ENCODE results near the gene CLIP1.
"Not testable (repeated sequence)": the region's sequence is repeated elsewhere in the genome, so short reads cannot be mapped to it uniquely, and the experiment has no call there.

CLIP1 gene

DNA sequence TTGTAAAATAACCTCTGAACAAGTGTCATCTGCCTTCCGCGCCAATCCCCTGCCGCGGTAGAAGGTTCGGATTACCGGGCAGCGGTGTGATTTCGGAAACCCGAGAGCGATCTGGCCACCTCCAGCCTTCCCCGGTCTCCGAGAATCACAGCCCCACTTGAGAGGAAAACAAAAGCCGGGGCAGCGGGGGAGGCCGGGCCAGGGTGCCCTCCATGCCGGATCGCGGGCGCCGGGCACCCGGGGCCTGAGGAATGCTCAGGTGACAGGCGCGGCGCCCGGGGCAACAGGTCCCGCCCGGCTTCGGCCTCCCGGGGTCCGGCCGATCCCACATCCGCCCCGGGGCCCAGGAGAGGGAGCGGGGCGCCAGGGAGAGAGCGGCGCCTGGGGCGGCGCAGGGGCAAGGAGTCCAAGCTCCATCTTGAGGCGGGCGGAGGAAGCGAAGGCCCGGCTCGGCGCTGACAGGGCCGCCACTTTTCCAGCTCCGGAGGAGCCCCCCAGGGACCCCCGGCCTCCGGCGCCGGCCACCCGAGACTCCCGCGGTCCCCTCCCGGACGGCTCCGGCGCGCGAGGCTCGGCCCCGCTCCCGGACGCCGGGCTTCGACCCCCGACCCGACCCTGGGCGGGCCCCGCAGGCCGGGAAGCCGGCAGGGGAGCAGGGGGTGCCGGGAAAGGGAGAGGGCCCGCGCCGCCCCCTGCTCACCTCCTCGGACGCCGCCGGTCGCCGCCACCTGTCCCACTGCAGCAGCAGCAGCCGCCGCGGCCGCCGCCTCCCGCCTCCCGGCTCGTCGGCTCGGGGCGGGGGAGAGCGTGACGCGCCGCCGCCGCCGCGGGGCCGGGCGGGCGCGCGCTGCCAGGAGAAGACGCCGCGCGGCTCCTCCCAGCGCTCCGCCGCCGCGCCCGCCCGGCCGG lies at the start of gene CLIP1:
TSS of gene CLIP1 (minus strand) at position 849 of the 909 bp plus-strand sequence. CDS start 42,217 bp downstream, outside the sequence.
- DNase-seq: peak; percentile 39

DNA sequence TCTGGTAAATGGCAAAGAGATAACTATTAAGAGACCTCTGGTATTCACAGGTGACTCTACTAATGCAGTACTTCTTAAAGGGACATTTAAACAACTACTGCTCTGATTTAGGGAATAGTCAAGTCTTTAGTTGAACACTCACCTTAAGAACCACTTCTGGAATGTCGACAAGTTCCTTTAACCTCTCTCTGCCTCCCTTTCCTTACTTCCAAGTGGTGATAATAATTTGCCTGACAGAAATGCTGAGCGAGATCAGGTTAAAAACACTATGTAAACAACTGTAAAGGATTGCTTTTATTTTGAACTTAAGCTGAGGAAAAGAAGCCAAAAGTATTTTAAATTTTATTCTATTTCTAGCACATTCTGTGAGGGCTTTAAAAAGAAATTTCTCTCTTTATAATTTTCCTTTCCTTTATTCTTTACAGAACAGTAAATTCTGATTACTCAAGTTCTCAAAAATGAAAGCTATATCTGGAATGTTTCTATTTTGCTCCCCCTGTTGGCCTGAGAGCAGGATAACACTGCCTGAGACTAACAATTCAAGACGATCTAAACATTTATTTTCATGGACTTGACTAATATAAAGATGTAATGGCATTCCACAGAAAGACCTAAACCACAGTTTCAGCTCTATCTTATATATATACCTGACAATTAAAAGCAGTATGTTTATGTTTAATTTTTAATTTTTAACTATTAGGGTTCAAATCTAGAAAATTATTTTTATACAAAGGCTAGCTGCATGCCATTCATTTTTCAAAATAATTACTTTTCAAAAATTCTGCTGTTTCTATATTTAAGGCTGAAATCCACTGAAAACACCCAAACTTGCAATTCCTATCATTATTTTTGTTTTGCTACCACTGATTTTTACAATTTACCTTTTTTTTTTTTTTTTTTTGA lies 49.1 kb upstream of the CLIP1 start:
- peak; percentile 28 for DNase-seq

DNA sequence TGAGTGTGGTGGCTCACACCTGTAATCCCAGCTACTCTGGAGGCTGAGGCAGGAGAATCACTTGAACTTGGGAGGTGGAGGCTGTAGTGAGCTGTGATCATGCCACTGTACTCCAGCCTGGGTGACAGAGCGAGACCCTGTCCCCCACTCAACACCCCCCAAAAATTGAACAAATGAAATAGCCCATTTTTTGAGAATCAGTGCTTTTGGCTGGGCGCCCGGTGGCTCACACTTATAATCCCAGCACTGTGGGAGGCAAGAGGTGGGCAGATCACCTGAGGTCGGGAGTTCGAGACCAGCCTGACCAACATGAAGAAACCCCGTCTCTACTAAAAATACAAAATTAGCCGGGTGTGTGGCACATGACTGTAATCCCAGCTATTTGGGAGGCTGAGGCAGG lies 48.1 kb upstream of the CLIP1 start:
- DNase-seq: not testable (repeated sequence)

DNA sequence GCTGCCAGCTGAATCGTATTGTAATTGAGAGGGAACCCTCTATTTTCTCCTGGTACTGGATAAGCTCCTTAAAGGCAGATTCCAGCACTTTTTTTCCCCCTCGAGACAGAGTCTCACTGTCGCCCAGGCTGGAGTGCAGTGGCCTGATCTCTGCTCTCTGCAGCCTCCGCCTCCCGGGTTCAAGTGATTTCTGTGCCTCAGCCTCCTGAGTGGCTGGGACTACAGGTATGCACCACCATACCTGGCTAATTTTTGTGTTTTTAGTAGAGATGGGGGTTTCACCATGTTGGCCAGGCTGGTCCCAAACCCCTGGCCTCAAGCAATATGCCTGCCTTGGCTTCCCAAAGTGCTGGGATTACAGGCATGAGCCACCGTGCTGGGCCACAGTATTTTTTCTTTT lies 47.4 kb upstream of the CLIP1 start:
- not testable (repeated sequence) for DNase-seq

DNA sequence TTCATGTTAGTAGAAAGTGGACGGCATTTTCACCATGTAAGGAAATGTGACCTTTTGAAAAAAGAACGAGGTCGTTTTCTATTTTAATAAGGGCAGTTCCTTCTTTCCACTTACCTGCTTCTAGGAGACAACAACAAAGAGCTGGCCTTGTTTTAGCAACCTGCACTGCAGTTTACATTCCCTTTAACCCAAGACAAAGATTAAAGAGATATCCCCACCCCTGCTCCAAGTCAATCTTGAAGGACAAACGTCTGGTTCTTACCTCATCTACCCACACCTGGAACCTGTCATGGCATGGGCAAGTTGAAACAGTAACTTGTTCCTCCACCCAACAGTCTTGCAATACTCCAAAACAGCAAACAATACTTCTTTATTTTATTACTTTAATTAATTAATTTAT lies 45.5 kb upstream of the CLIP1 start:
- DNase-seq: no peak

DNA sequence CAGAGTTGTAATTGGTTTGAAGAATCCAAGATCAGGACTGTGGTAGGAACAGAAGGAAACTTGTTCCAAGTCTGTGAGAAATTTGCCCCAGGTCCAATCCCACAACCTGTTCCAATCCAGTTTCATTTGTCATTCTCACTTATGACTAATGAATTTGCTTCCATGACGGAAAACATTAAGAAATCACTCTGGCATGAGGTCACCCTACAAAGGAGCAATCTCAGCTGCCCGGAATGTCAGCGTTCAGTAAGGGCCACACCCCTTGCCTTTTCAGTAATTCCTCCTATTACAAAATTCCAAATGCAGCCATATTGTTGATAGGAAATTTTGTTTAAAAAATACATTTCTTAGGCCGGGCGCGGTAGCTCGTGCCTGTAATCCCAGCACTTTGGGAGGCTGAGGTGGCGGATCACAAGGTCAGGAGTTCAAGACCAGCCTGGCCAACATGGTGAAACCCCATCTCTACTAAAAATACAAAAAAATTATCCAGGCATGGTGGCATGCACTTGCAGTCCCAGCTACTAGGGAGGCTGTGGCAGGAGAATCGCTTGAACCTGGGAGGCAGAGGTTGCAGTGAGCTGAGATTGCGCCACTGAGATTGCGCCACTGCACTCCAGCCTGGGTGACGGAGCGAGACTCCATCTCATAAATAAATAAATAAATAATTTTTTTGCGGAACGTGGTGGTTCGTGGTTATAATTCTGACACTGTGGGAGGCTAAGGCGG lies 42.0 kb upstream of the CLIP1 start:
- not testable (repeated sequence) for DNase-seq

DNA sequence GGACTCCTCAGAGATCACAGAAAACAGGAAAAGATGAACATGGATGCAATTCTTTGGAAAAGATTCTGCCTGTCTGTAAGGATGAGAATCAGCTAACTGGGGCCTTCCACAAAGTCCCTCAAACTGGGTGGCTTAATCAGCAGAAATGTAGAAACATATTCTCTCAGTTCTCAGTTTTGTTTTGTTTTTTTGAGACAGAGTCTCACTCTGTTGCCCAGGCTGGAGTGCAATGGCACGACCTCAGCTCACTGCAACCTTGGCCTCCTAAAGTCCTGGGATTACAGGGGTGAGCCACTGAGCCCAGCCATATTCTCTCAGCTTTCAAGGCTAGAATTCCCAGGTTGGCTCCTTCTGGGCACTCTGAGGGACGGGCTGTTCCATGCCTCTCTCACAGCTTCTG lies 38.2 kb upstream of the CLIP1 start:
- no peak for DNase-seq

DNA sequence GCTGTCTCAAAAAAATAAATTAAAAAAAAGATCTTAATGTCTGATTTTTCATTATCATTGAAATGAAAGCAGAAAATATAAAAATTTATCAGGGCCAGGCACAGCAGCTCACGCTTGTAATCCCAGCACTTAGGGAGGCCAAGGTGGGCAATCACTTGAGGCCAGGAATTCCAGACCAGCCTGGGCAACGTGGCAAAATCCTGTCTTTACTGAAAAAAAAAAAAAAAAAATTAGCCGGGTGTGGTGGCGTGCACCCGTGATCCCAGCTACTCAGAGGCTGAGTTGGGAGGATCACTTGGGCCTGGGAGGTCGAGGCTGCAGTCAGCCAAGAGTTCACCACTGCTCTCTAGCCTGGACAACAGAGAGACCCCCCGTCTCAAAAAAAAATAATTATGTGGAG lies 37.6 kb upstream of the CLIP1 start:
- DNase-seq: no peak

DNA sequence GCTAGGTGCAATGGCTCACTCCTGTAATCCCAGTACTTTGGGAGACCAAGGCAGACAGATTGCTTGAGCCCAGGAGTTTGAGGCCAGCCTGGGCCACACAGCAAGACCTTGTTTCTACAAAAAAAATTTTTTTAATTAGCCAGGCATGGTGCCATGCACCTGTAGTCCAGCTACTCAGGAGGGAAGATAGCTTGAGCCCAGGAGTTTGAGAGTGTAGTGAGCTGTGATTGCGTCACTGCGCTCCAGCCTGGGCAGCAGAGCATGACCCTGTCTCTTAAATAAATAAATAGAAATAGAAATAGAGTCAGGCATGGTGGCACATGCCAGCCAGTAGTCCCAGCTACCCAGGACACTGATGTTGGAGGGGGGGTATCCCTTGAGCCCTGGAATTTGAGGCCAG lies 36.7 kb upstream of the CLIP1 start:
- DNase-seq: no peak

DNA sequence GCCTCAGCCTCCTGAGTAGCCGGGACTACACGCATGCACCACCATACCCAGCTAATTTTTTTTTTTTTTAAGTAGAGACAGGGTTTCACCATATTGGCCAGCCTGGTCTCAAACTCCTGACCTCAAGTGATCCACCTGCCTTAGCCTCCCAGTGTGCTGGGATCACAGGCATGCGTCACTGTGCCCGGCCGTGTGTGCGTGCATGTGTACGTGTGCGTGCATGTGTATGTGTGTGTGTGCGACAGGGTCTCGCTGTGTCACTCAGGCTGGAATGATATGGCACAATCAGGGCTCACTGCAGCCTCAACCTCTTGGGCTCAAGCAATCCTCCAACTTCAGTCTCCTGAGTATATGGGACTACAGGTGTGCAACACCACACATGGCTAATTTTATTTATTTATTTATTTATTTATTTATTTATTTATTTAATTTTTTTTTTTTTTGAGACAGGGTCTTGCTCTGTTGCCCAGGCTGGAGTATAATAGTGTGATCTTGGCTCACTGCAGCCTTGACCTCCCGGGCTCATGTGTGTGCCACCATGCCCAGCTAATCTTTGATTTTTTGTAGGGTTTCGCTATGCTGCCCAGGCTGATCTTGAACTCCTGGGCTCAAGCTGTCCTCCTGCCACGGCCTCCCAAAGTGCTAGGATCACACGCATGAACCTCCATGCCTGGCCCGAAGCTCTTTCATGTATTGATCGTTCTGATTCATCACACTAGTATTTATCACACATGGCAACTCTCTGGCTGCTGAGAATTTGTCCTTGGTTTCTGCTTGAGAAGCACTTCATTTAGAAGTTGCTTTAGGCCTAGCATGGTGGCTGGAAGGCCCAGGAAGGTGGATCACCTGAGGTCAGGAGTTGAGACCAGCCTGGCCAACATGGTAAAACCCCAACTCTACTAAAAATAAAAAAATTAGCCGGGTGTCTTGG lies 35.9 kb upstream of the CLIP1 start:
- DNase-seq: no peak

DNA sequence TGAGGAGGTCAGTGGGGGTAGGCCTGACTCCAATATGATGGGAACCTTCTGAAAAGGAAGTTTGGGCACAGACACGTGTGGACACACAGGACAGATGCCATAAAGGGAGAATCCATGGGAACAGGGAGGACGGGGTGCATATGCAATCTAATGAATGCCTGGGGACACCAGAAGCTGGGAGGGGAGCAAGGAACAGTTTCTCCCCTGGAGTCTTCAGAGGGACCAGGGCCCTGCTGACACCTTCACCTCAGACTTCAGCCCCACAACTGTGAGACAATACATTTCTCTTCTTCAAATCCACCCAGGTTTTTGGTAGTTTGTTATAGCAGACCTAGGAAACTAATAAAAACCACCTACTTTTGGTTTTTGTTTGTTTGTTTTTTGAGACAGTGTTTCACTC lies 35.2 kb upstream of the CLIP1 start:
- no peak for DNase-seq

DNA sequence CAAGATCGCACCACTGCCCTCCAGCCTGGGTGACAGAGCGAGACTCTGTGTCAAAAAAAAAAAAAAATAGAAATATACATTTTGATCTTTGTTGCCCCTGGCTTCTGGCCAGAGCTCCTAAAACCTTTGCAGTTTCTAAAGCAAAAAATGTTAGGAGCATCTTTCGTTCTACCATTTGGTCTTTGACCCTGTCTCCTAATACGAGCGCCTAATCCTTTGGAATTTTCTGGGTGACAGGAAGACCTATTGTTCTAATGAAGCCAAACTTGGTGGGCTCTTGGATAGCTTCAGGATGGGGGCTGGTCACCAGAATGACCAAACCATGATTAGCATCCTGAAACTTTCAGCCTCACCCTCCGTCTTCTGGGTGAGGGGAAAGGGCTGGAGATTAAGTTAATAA lies 32.3 kb upstream of the CLIP1 start:
- no peak for DNase-seq

DNA sequence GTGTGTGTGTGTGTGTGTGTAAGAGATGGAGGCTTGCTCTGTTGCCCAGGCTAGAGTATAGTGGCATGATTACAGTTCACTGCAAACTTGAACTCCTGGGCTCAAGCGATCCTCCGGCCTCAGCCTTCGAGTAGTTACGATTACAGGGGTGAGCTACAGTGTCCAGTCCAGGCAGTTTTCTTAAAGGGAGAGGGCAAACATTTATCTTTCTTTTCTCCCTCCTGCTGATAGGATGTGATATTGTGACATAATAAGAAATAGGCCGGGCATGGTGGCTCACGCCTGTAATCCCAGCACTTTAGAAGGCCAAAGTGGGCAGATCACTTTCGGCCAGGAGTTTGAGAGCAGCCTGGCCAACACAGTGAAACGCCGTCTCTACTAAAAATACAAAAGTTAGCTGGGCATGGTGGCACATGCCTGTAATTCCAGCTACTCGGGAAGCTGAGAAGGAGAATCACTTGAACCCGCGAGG lies 31.8 kb upstream of the CLIP1 start:
- no peak for DNase-seq

DNA sequence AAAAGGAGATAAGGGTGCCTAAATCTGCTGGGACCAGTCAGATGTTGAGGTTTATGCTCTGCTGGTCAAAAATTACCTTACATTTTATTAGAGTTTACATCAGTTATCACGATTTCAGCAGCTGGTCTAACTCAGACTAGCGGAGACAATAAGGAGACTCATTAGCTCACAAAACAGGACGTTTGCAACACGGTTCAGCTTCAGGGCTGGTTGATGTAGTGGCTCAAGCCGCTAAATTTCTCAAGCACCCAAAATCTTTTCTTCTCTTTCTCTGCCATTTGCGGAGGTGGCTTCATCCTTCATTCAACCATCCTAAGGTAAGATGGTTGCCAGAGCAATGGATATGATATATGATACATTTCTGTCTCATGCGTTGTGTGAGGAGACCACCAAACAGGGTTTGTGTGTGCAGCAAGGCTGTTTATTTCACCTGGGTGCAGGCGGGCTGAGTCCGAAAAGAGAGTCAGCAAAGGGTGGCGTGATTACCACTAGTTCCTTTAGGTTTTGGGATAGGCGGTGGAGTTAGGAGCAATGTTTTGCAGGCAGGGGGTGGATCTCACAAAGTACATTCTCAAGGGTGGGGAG lies 30.3 kb upstream of the CLIP1 start:
- no peak for DNase-seq

DNA sequence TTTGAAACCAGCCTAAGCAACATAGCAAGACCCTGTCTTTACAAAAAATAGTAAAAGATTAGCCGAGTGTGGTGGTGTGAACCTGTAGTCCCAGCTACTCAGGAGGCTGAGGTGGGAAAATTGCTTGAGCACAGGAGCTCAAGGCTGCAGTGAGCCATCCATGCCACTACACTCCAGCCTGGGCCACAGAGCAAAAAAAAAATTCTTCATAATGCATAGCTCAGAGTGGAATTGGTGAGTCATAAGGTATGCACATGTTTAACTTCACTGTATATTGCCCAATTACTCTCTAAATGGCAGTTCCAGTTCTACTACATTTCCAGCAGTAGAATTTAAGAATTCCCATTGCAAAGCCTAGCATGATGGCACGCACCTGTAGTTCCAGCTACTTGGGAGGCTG lies 26.8 kb upstream of the CLIP1 start:
- no peak for DNase-seq

DNA sequence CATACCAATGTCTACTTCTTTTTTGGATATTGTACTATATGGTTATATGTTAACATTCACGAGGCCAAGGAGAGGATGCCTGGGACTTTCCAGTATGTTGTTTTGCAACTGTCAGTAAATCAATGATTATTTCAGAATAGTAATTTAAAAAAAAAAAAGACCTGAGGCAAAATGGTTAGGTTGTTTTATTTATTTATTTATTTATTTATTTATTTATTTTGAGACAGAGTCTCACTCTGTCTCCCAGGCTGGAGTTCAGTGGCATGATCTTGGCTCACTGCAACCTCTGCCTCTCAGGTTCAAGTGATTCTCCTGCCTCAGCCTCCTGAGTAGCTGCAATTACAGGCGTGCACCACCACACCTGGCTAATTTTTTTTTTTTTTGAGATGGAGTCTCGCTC lies 25.4 kb upstream of the CLIP1 start:
- DNase-seq: not testable (repeated sequence)

DNA sequence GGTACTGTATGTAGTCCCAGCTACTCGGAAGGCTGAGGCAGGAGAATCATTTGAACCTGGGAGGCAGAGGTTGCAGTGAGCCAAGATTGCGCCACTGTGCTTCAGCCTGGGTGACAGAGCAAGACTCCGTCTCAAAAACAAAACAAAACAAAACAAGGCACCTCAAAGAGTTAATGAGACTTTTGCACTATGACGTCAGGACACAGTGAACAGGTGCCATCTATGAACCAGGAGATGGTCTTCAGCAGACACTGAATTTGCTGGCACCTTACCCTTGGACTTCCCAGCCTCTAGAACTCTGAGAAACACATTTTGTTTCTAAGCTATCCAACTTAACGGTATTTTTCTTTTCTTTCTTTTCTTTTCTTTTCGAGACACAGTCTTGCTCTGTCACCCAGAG lies 23.9 kb upstream of the CLIP1 start:
- not testable (repeated sequence) for DNase-seq

DNA sequence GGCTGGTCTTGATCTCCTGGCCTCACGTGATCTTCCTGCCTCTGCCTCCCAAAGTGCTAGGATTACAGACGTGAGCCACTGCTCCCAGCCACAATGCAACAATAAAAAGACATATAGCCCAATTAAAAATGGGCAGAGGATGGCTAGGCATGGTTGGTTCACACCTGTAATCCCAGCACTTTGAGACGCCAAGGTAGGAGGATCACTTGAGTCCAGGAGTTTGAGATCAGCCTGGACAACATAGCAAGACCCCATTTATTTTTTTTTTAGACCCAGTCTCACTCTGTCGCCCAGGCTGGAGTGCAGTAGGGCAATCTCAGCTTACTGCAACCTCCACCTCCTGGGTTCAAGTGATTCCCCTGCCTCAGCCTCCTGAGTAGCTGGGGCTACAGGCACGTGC lies 21.6 kb upstream of the CLIP1 start:
- not testable (repeated sequence) for DNase-seq

DNA sequence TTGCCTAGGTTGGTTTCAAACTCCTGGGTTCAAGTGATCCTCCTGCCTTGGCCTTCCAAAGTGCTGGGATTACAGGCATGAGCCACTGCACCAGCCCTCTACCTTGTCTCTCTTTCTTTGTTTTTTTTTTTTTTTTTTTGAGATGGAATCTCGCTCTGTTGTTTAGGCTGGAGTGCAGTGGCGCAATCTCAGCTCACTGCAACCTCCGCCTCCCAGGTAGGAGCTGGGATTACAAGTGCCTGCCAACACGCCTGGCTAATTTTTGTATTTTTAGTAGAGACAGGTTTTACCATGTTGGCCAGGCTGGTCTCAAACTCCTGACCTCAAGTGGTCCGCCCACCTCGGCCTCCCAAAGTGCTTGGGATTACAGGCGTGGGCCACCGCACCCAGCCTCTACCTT lies 16.4 kb upstream of the CLIP1 start:
- not testable (repeated sequence) for DNase-seq

DNA sequence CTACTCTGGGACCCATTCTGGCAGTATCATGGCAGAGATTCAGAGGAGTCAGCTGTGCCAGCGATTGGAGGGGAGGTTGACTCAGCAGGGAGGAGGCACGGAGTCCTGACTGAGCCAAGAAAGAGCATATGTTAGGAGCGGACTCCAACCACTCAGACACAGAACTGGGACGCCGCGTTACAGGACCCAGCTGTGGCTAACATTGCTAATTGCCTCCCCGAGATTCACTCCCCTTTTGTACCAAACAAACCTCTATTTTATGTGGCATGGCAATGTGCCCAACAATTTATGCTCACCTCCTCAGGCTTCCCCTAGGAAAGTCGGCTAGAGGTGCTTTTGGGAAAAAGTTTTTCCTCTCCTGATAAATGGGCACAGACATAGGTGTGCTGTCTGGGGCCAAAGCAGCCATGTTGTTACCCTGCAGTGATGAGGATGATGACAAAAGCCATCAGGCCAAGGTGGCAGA lies 15.2 kb upstream of the CLIP1 start:
- no peak for DNase-seq

DNA sequence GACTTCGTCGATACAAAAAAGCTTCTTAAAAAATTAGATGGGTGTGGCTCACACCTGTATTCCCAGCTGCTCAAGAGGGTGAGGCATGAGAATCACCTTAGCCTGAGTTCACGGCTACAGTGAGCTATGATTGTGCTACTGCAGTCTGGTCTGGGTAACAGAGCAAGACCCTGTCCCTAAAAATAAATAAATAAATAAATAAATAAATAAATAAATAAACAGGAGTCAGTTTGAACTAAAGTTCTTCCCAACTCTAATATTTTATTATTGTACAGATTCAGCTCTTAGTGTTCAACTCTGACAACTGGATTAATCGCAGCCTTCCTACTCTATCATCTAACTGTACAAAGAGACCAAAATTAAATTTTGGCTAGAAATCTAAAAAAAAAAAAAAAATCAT lies 12.7 kb upstream of the CLIP1 start:
- DNase-seq: no peak
